Gastrocnemius medialis (tissue), 4 donors: ENCODE data around the gene TRIM15. TPM values are rescaled to one million over a fixed set of nuclear protein-coding genes. Genes with fewer than 3 reads are reported as not detected.

Experiments
- ATAC-seq, 2 donors: fragments of 150-250 bp; one replicate each; pipeline ENCODE4 v1.9.1; 2016
- DNase-seq, 2 donors: peaks; one replicate each; pipeline ENCODE4 v3.0.0-alpha.2; 2019
- H3K27ac ChIP-seq, 4 donors: fragments of 200-600 bp; sonication (generic); 1 replicate in 1 of 4; 2 replicates in 3 of 4; pipeline ENCODE4 v1.5.1; 2016 to 2018; ENCODE audit warnings: mild to moderate bottlenecking in 2 of 4, moderate library complexity in 1 of 4
- H3K27me3 ChIP-seq, 3 donors: fragments of 200-600 bp; sonication (generic) in 2 of 3; 1 replicate in 1 of 3; 2 replicates in 2 of 3; pipeline versions ENCODE4 v1.5.1 to v1.6.0; 2016 to 2019; ENCODE audit warnings: mild to moderate bottlenecking in 1 of 3, moderate library complexity in 1 of 3
- H3K36me3 ChIP-seq, 2 donors: fragments of 200-600 bp; sonication (generic) in 1 of 2; one replicate each; pipeline ENCODE4 v1.5.1; 2017 to 2018
- H3K4me1 ChIP-seq, 2 donors: fragments of 200-600 bp; sonication (generic) in 1 of 2; one replicate each; pipeline ENCODE4 v1.5.1; 2016 to 2017; ENCODE audit warnings: mild to moderate bottlenecking in 2 of 2
- H3K4me3 ChIP-seq, 4 donors: fragments of 200-600 bp; sonication (generic) in 3 of 4; 1 replicate in 1 of 4; 2 replicates in 3 of 4; pipeline ENCODE4 v1.5.1; 2016 to 2019; ENCODE audit warnings: mild to moderate bottlenecking in 2 of 4
- H3K9me3 ChIP-seq, 3 donors: fragments of 200-600 bp; sonication (generic) in 2 of 3; 1 replicate in 1 of 3; 2 replicates in 2 of 3; pipeline ENCODE4 v1.5.1; 2016 to 2019
- CTCF ChIP-seq, 5 experiments: fragments of 450-650 bp in 3 of 5; fragments of 200-600 bp in 2 of 5; sonication (generic) in 2 of 5; IDR thresholded peaks in 4 of 5; conservative IDR thresholded peaks in 1 of 5; 1 replicate in 4 of 5; 2 replicates in 1 of 5; pipeline ENCODE4 v1.5.1; 2016 to 2019; ENCODE audit warnings: antibody characterized with exemption in 5 of 5, mild to moderate bottlenecking in 3 of 5, moderate library complexity in 3 of 5
- POLR2A ChIP-seq, 2 donors: fragments of 450-650 bp; IDR thresholded peaks; one replicate each; pipeline ENCODE4 v1.6.1; 2017; ENCODE audit warnings: antibody characterized with exemption in 2 of 2, mild to moderate bottlenecking in 2 of 2, moderate library complexity in 2 of 2
- in situ Hi-C, 4 donors: fragments of 200-750 bp; cut with MboI; loops; one replicate each; pipeline versions ENCODE4 v1.15.0 to v1.8.0; 2017; ENCODE audit warnings: low sequenced_read_pairs in 4 of 4
- intact Hi-C: fragments of 100-400 bp; cut with DNase I; formaldehyde crosslinking; loops from one replicate; pipeline ENCODE4 v1.15.1; 2023; ENCODE audit warnings: low total_unique reads
- total RNA-seq, 4 donors: library from RNA; depleted of rRNA; stranded (reverse); fragments of >200 nt; gene quantifications; one replicate each; pipeline versions ENCODE4 v1.1.0 to v1.2.3, GENCODE V29; 2016

The TRIM15 gene
- total RNA-seq, 4 donors from 2014 or later, result 0.12 TPM; not detected in 3

GRCh38 chr6:30206152-30206551 is 42.8 kb downstream of the TRIM15 start:
- no peak overlapping the region for H3K4me3 ChIP-seq
- H3K27me3 ChIP-seq, result no peaks in the 10 kb centered on the region
- peak overlapping the region in 1 of 4 donors; percentile 65 for H3K27ac ChIP-seq
- H3K9me3 ChIP-seq, result no peaks in the 10 kb centered on the region
- in situ Hi-C loops, result no loop called here
- DNase-seq (no peak), ATAC-seq (no peak)
- TF ChIP-seq POLR2A (IDR thresholded peaks at IDR 0.05) (no peak), CTCF (IDR thresholded peaks at IDR 0.05 in 4 of 5, conservative IDR thresholded peaks at IDR 0.05 in 1 of 5) (no peak)
- no peaks in the 10 kb centered on the region for H3K36me3 ChIP-seq
- H3K4me1 ChIP-seq, result peaks cover 25 to 28% of the 10 kb centered on the region in 2 donors
- intact Hi-C loops, result no loop called here

DNA sequence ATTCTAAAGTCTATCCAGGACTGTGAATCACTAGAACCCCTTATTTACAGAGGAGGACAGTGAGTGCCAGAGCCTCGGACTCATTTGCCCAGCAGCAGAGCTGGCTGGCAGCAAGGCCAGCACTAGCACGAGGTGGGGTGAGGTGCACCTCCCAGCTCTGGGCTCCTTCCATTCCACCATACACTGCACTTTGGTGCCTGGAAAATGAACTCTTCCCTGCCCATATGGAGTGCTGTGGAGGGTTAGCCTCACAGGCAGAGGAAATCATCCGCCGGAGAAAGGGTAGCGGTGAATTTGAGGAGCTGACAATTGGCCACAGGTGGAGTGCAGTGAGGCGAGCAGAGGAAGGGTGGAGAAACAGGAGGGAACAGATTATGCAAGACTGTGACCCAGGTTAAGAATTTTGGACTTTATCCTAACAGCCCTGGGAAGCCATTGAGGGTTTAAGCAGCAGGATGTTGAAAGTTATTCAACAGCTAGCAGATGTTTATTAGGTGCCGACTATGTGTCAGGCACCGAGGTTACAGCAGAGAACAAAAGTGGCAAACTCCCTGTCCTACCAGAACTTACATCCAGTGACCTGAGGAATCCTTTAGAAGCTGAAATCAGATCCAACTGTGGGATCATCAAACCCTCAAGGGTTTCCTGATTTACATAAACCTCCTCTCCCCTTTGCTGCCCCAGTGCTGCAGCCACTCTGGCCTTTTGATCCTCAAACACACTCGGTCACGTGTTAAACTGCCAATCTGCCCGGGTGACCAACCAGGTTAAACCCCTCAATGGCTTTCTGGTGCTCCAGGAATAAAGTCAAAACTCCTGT is 43.7 kb downstream of the TRIM15 start:
- in situ Hi-C loops (no loop called here), intact Hi-C loops (no loop called here)
- peak overlapping the region; percentile 54 to 75 (median 68) for H3K27ac ChIP-seq
- H3K4me3 ChIP-seq, result no peak overlapping the region
- DNase-seq (peak in 1 of 2 donors; percentile 66), ATAC-seq (peak; percentile 80 to 97)
- H3K4me1 ChIP-seq, result peaks cover 32 to 34% of the 10 kb centered on the region in 2 donors
- no peaks in the 10 kb centered on the region for H3K27me3 ChIP-seq
- TF ChIP-seq CTCF (IDR thresholded peaks at IDR 0.05 in 4 of 5, conservative IDR thresholded peaks at IDR 0.05 in 1 of 5) (no peak), POLR2A (IDR thresholded peaks at IDR 0.05) (no peak)
- H3K36me3 ChIP-seq, result no peaks in the 10 kb centered on the region
- no peaks in the 10 kb centered on the region for H3K9me3 ChIP-seq

DNA sequence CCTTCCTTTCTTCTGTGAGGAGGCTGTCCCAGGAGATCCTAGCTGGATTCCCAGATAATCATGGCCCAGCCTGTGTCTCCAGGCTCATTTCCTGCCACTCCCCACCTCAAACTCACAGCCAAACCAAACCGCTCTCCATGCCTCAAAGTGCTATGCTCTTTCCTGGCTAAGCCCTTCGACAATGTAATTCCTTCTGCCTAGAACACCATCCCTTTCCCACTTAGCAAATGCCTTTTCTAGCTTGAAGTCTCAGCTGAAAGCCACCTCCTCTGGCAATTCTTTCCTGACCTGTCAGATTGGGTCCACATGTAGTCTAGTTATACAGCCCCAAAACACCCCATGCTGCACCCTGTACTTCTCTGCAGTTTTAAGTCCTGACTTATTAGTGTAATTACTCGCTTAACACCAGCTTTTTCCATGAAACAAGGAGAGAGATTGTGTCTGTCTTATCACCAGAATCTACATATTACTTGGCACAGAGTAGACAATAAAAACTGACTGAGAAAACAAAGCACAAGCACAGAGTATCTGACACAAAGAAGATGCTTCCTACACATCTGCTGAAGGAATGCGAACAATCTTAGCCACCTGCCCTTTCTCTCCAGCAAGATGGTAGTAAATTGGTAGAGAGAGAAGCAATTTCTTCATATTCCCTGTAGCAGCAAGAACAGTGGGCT is 44.4 kb downstream of the TRIM15 start:
- H3K4me3 ChIP-seq, result no peak overlapping the region
- intact Hi-C loops (no loop called here), in situ Hi-C loops (no loop called here)
- TF ChIP-seq CTCF (IDR thresholded peaks at IDR 0.05 in 4 of 5, conservative IDR thresholded peaks at IDR 0.05 in 1 of 5) (no peak), POLR2A (IDR thresholded peaks at IDR 0.05) (no peak)
- H3K27ac ChIP-seq, result peak overlapping the region; percentile 54 to 75 (median 68)
- H3K9me3 ChIP-seq, result no peaks in the 10 kb centered on the region
- H3K4me1 ChIP-seq, result peaks cover 38 to 39% of the 10 kb centered on the region in 2 donors
- H3K36me3 ChIP-seq, result no peaks in the 10 kb centered on the region
- no peak for DNase-seq
- no peak for ATAC-seq
- H3K27me3 ChIP-seq, result no peaks in the 10 kb centered on the region

DNA sequence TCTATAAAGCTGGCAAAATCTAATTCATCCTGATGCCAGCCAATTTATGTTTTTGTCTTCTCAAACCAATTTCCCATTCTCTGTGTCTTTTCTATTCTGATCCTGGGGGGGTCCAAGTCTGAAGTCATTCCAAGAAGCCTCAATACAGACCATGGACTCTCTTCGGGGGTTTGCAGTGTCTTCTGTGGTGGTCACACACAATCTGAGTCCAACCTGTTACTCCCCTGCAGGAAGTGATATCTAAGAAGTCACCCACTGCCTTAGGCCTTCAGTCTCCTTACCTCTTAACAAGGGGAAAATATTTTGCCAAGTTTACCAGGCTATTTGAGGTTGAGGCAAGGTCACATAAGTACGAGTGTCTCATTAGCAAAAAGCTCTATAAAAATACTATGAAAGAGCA is 48.0 kb downstream of the TRIM15 start:
- in situ Hi-C loops (loop anchor here in 1 of 4 donors (10.0 kb wide), 1 partner anchor 113 kb away; the partner anchor contains the start of gene TRIM39), intact Hi-C loops (no loop called here)
- ATAC-seq (no peak), DNase-seq (no peak)
- H3K27ac ChIP-seq, result no peak overlapping the region
- peaks cover 37 to 40% of the 10 kb centered on the region in 2 donors for H3K4me1 ChIP-seq
- no peaks in the 10 kb centered on the region for H3K27me3 ChIP-seq
- TF ChIP-seq CTCF (IDR thresholded peaks at IDR 0.05 in 4 of 5, conservative IDR thresholded peaks at IDR 0.05 in 1 of 5) (no peak), POLR2A (IDR thresholded peaks at IDR 0.05) (no peak)
- H3K36me3 ChIP-seq, result no peaks in the 10 kb centered on the region
- no peak overlapping the region for H3K4me3 ChIP-seq
- no peaks in the 10 kb centered on the region for H3K9me3 ChIP-seq
